ENCODE data around the gene ZBTB12.

ZBTB12 gene

DNA sequence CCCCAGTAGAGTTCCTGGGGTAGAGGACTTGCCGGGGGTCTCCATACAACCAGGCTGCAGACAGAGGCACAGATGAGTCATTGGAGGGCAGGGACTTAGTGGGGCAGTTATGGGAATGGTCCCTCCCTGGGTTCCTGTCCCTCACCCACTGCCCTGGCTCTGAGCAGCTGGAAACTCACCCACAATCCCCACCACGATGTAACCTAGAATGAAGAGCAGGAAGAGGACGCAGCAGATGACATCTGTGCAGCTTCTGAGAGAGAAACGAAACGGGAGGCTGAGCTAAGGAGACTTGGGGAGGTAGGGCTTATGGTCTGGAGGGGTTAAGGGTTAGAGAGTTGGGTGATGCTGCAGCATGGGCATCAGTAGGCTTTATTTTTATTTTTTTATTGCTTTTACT is 26.0 kb downstream of the ZBTB12 start:
- no peaks in the 10 kb centered on the region for H3K79me2 ChIP-seq
- no peaks in the 10 kb centered on the region for H3K27me3 ChIP-seq (ENCODE audit: control insufficient read depth, insufficient read depth, low read length)
- H3K9ac ChIP-seq, result no peak overlapping the region
- H3K36me3 ChIP-seq (ENCODE audit: control insufficient read depth, insufficient read depth, low read length), result no peaks in the 10 kb centered on the region
- no peaks in the 10 kb centered on the region for H3K4me1 ChIP-seq
- no peak overlapping the region for H3K27ac ChIP-seq
- no peak overlapping the region for H2AFZ ChIP-seq
- no peak overlapping the region for H3K4me2 ChIP-seq (ENCODE audit: low read length)
- H3K4me3 ChIP-seq (ENCODE audit: low read depth, low read length), result no peak overlapping the region
- H3K9me3 ChIP-seq (ENCODE audit: control insufficient read depth, low read length), result no peaks in the 10 kb centered on the region
- no peak for TF ChIP-seq CTCF (IDR thresholded peaks at IDR 0.05)

- peak overlapping the region; percentile 22 for H3K4me2 ChIP-seq (ENCODE audit: low read length)
- H3K9ac ChIP-seq, result no peak overlapping the region
- H3K9me3 ChIP-seq (ENCODE audit: control insufficient read depth, low read length), result no peaks in the 10 kb centered on the region
- H2AFZ ChIP-seq, result no peak overlapping the region
- H3K4me3 ChIP-seq (ENCODE audit: low read depth, low read length), result no peak overlapping the region
- H3K79me2 ChIP-seq, result no peaks in the 10 kb centered on the region
- no peak overlapping the region for H3K27ac ChIP-seq
- no peaks in the 10 kb centered on the region for H3K36me3 ChIP-seq (ENCODE audit: control insufficient read depth, insufficient read depth, low read length)
- H3K4me1 ChIP-seq, result no peaks in the 10 kb centered on the region
- no peaks in the 10 kb centered on the region for H3K27me3 ChIP-seq (ENCODE audit: control insufficient read depth, insufficient read depth, low read length)
- no peak for TF ChIP-seq CTCF (IDR thresholded peaks at IDR 0.05)
These were observed 26.9 kb downstream of the ZBTB12 start for GRCh38 chr6:31874836-31875572.

GRCh38 chr6:31874084-31874670 is 27.7 kb downstream of the ZBTB12 start:
- Histone ChIP-seq H3K27ac (no peak overlapping the region), H3K4me3 (ENCODE audit: low read depth, low read length) (no peak overlapping the region), H3K4me1 (no peaks in the 10 kb centered on the region), H3K4me2 (ENCODE audit: low read length) (no peak overlapping the region), H3K9me3 (ENCODE audit: control insufficient read depth, low read length) (no peaks in the 10 kb centered on the region), H3K36me3 (ENCODE audit: control insufficient read depth, insufficient read depth, low read length) (no peaks in the 10 kb centered on the region), H3K27me3 (ENCODE audit: control insufficient read depth, insufficient read depth, low read length) (no peaks in the 10 kb centered on the region), H3K9ac (no peak overlapping the region), H3K79me2 (no peaks in the 10 kb centered on the region), H2AFZ (no peak overlapping the region)
- TF ChIP-seq CTCF (IDR thresholded peaks at IDR 0.05), result no peak

GRCh38 chr6:31871046-31871659 is 30.7 kb downstream of the ZBTB12 start:
- Histone ChIP-seq H3K4me2 (ENCODE audit: low read length) (no peak overlapping the region), H3K9me3 (ENCODE audit: control insufficient read depth, low read length) (no peaks in the 10 kb centered on the region), H3K27me3 (ENCODE audit: control insufficient read depth, insufficient read depth, low read length) (no peaks in the 10 kb centered on the region), H3K79me2 (no peaks in the 10 kb centered on the region), H3K4me3 (ENCODE audit: low read depth, low read length) (no peak overlapping the region), H3K4me1 (no peaks in the 10 kb centered on the region), H3K36me3 (ENCODE audit: control insufficient read depth, insufficient read depth, low read length) (no peaks in the 10 kb centered on the region), H3K27ac (no peak overlapping the region), H2AFZ (no peak overlapping the region), H3K9ac (no peak overlapping the region)
- TF ChIP-seq CTCF (IDR thresholded peaks at IDR 0.05), result no peak

All from parathyroid adenoma (tissue), 2 donors.